Dedifferentiated amniotic fluid mesenchymal stem cell (primary cell): Measurements from ENCODE around the gene AQP7.
A peak's percentile ranks its signal among the peaks of the same experiment; 100 is the strongest.
"Not testable (repeated sequence)": the region's sequence is repeated elsewhere in the genome, so short reads cannot be mapped to it uniquely, and the experiment has no call there.

Source experiments
- DNase-seq: peaks from one replicate; pipeline ENCODE4 v3.0.0-alpha.2; 2016; ENCODE audit errors: extremely low spot score

AQP7 gene

DNA sequence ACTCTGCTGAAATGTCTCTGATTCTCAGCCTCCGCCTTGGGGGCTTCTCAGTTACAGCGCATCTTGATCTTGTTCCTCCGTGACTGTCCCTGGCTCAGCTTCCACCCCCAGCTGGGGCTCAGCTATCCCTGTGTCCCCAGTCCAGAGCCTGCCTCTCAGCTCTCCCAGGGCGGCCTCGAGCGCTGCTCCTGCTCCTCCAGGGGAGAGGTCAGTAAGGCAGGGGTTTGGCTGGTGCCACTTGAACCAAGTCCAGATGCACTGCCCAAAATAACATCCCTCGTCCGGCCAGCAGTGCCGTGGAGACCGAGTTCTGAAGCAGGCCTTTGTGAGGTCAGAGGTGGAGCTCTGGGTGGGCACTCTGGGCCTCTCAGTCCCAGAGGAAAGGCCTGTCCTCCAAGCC, at the start of gene AQP7:
Gene AQP7 (minus strand): TSS at position 198 of the 400 bp plus-strand sequence. CDS start 1,306 bp downstream, outside the sequence.
- not testable (repeated sequence) for DNase-seq

DNA sequence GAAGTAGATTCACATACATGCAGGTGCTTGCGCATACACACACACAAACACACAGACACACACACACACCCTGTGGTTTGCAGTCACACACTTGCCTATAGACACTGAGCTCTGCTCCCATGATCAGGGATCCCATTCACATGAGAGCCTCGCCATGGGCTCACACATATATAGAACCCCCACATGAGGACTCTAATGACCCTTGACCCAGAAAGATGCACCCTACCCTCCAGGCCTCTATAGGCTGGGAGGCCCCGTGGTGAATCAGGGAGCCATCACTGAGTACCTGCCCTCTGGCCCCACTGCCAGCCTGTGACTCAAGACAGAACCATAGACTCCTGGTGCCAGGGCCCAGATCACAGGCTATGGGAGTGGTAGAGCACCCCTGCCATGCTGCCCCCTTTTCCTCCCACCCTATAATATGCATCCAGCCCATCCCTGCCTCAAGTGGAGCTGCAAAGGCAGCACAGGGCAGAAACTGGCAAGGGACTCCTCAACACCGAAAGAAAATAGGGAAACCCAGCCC, 48.3 kb upstream of the AQP7 start:
- no peak for DNase-seq

DNA sequence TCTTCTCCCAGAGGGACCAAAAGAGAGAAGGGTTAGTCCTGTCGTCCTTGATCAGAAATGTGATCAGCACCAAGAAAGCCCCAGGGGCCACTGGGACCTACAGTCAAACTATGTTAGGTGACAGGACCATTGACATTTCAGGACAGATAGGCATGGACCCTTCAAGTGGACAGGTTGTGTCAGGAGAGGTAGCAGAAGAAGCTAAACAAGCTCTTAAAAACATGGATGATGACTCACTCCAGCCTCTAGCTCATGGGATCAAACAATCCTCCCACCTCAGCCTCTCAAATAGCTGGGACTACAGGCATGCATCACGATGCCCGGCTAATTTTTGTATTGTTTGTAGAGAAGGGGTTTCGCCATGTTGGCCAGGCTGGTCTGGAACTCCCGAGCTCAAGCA, 47.3 kb upstream of the AQP7 start:
- no peak for DNase-seq

DNA sequence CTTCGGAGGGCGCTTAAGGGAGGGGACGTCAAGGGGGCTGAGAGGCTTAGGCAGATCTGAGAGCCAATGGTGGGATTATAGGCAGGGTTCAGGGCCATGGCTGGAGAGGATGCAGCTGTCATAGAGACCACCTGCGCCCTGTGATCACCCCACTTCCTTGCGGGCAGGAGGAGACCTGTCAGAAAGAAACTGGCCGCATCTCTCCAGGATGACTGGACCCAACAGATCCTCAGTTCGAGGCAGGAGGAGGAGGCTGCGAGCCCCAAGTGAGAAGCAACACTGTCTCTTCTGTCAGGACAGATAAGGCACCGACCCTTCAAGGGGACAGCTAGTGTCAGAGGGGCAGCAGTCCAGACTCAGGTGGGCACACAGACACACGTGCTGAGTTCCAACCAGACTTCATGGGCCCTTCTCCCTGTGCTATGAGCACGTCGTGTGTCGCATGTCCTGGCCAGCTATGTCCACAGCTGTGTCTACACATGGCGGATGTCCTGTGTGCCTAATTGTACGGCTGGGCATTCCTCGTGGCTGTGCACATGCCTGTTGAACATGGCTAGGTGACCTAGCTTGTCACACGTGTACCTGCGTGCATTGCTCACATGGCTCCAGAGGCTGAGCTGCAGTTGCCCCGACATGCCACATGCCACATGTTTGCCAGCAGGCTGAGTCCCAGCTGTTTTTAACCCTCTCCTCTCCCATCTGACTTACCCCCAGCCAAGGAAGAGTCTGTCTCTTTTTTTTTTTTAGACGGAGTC, 45.6 kb upstream of the AQP7 start:
- DNase-seq, result no peak

DNA sequence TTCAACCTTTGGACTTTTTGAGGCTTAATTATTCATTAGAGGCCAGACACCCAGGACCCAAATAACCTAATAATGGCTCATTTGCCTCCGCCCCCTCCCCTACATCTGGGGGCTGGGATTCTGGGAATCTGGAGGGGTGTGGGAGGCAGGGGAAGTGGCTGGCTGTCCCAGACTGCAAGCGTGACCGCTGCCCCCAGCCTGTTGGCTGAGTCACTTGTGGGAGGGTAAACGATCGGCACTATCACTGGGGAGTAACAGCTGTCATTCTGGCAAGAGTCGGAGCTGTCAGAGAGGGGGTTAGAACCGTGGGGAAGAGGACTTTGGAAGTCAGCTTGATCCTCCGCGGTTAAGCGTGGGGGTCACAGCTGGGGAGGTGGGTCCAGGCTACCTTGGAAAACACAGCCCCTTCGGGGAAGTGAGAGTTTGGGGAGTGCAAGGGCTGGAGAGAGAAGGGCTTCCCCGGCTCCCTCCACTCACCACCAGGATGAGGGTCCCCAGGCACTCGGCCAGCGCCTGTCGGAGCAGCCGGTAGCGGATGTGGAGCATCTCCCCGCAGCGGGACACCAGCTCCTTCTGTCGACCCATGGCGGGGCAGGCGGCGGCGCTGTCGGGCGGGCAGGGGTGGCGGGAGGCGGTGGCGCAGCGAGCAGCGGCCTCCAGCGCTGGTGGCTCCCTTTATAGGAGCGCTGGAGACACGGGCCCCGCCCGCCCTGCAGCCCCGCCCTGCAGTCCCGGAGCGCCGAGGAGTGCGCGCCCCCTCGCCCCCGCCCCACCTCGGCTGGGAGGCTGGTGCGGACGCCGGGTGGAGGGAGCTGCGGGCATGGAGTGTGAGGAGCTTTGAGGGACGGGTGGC, 44.8 kb upstream of the AQP7 start, which contains the start of gene AQP3:
Gene AQP3 (minus strand): TSS at position 648 of the 853 bp plus-strand sequence. CDS start 63 bp downstream, at position 585.
- DNase-seq, result peak; percentile 26

DNA sequence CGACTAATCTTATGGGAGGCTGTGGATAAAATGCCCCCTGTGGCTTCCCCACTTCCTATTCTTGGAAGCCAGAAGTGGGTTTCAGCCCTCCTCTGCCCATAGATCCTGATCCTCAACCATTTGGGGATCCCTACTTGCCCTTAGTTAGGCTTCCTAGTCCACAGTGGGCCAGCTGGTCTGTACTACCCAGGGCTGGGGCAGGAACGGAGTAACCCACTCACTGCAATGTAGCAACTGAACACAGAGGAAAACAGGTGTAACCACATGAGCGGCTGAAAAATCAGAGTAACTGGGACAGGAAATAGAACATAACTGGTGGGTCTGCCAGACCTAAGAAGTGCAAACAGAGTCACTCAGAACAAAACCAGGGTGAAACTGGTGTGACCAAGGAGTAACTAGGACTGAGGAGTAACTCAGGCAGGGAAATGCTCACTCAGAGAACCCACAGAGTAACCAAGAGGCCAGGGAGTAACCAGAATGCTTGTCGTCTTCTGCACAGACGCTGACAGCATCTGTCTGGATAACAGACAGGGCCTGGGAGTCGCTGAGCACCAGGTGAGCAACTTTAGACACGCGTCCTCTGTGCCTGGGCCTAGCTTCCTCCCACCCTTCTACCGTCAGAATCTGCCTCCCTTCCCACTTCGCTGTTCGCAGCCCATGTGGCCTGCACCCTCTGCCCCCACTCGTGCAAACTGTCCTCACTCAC, 44.0 kb upstream of the AQP7 start:
- DNase-seq, result no peak

DNA sequence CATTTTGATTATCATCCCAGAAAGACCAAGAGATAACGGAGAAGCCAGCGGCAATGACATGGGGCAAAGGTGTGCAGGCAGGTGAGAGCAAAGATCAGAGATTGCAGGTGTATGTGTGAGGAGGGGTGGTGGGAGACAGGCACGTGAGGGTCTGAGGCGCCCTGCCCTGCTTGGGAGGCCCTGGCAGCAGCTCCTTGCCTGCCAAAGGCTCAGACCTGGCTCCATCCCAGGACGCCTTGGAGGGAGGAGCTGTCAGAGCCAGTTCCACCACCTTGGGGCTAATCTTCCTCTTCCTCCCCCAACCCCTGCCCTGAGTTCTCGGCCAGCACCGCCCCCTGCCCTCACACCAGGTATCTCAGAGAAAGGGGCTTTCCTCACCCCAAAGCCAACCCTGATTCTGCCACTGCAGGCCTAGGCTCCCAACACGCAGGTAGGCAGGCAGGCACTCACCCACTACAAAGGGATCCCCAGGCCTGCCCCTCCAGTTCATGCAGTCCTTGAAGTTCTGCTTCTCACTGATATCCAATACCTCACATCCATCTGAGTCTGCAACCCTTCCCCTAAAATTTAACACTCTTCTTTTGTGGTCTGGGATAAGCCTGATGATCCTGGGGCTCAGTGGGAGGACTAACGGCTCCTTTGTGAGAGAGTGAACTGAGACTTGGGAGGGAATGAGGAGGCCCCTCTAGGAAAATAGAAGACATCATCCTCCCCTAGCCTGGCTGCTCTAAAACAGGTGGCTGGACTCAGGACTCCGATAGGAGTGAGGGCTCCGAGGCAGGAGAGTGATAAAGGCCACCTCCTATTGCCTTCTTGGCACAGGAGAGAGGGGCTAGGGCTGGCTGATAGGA, 43.2 kb upstream of the AQP7 start:
- DNase-seq, result no peak

DNA sequence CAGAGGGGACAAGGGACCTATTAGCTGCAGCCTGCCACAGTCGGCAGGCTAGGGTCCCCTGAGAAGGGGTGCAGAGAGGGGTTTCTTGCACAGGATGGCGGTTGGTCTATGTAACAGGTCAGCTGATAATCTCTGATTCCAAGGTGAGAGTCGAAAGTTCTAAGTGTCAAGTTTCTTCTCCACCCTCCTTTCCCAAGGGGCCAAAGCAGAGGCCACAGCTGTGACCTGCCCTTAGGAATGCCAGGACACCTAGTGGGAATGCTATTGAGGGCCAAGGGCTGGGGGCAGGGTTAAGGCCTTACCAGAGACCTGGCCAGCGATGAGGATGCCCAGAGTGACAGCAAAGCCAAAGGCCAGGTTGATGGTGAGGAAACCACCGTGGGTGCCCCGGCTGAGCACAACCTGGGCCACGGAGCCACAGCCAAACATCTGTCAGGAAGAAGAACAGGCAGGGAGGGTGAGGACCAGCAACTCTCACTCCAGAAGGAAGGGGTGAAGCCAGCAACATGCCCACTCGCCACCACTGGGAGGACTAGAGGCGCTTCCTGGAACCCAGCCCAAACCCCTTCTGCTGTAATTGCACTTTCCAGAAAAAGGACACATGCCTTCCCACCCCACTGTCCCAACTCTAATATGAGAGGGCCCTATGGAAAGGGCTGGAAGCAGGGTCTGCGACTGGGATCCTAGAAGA, 41.2 kb upstream of the AQP7 start:
- no peak for DNase-seq

DNA sequence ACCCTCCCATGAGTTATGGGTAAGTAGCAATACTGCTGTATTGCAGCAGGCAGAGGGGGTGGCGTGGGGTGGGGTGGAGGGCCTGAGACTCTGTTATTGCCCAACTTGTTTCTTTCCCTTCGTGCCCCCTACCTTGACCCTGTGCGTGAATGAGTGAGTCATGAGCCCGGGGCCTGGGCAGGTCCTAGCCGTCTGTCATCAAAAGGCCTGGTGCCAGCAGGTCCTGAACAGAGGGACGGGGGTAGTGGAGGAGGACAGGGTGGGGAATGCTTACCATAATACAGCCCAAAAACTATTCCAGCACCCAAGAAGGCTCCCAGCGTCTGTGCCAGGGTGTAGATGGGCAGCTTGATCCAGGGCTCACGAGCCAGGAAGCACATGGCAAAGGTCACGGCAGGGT, 40.7 kb upstream of the AQP7 start:
- DNase-seq, result no peak

DNA sequence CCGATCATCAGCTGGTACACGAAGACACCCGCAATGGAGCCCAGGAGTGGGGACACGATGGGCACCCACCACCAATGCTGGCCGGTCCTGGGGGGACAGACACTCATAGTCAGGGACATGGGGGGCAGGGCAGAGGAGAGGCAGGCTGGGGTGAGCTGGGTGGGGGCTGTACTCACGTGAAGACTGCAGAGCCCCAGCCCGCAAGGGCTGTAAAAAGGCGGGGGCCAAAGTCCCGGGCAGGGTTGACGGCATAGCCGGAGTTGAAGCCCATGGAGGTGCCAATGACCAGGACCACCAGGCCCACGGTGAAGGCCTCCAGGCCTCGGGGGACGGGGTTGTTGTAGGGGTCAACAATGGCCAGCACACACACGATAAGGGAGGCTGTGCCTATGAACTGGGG, 39.8 kb upstream of the AQP7 start:
- DNase-seq, result no peak

DNA sequence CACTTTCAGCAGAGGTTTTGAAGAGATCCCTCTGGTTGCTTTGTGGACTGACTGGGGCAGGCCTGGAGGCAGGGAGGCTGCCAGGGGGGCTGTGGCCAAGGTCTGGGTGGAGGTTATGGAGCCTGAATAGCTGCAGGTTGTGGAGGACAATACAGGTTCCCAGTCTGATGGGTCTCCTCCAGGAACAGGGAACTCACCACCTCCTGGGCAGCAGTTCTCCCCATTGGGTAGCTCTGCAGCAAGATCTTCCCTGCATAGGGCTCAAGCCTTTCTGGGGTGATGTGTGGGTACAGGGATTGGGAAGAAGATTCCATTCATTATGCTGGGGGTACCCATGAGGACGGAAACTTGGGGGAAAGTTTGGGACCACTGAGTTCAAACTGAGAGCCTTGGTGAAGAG, 38.2 kb upstream of the AQP7 start:
- DNase-seq, result no peak

DNA sequence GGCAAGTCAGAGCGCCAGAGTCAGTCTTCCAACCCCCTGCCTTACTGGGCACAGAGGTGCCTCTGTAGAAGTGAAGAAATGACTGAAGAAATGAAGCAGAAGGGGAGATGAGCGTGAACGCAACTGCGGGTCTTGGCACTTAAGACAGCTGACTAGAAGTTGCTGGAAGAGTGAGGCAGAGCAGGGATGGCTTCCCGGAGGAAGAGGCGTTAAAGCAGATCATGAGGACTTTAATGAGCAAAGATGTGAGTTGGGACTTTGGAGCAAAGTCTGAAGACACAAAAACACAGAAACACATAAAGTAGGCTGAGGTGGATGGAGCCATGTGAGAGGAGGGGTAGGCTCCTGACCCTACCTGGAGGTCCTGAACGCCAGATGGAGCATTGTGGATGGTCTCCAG, 37.8 kb upstream of the AQP7 start:
- no peak for DNase-seq

DNA sequence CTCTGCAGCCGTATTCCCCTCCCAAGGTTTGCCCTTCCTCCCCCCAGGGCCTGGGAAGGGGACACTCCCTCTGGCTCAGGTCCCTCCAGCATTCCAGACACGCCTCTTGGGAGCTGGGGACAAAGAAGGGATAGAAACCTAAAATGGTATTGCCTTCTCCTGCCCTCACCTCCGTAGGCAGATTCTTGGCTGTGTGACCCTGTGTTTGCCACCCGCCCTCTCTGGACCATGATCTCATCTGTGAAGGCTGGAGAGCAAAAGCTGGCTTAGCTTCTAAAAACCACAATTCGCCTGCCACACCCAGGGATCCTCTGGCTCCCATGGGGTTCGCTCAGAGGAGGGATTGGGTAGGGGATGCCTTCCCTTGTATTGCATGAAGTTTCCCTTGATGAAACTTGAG, 37.4 kb upstream of the AQP7 start:
- no peak for DNase-seq

DNA sequence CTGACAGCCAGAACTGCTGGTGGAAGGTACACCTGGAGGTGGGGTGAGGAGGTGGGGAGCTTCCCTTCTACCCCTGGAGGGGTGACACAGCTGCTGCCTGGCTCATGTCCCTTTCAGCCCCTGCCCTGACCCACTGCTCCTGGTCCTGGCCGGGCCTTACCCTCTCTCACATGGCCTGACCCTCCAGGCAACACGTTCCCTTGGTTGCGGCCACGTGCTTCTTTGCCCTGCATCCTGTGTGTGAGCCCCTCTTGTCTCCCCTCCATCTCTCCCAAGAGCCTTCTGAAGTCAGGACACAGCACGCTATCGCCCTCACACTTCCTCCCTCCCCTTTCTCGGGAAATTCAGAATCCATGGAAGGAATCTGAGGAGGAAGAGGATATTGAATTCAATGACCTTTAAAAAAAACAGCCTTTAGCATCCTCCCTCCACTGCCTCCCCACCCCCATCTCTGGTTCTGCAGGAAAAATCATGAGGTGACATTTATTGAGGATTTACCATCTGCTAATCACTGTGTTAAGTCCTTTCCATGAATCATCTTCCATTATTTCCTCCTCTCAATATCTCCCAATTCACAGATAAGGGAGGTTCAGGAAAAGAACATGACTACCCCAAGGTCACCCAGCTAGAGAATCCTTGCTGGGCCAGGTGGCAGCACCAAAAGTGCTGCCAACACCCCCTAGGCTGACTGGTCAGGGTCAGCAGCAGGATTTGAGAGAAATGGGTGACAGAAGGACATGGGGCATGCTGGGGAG, 36.7 kb upstream of the AQP7 start:
- DNase-seq, result no peak

DNA sequence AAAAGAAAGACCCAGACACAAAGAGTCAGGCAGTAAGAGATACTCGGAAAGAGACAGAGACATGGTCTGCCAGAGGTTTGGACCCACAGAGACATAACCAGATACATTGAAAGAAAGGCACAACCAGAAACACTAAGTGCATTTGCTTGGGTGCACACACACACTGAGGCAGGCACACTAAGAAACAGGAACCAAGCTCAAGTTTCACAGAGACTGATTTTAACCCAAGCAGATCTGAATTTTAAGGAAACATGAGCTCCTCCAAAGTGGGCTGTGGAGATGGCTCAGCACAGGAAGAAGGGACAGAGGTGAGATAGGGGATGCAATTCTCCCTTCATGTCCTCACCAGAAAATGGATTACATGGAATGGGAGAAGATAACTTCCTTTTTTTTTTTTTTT, 35.5 kb upstream of the AQP7 start:
- DNase-seq, result no peak

DNA sequence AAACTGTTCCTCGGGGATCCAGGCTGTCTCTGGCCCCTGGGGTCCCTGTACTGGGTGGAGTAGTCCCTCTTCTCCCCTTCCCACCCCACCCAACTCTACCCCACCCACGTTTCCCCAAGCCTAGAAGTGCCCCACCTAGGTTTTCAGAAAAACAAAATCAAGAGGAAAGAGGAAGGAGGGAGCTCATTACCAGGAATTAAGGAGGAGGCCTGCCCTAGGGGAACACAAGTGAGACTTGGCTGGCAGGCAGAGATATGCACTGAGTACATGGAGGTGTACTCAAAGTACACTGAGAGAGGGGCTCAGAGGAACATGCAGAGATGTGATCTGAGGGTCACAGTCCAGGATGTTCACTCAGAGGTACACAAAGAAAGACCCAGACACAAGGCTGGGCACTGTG, 34.8 kb upstream of the AQP7 start:
- no peak for DNase-seq

DNA sequence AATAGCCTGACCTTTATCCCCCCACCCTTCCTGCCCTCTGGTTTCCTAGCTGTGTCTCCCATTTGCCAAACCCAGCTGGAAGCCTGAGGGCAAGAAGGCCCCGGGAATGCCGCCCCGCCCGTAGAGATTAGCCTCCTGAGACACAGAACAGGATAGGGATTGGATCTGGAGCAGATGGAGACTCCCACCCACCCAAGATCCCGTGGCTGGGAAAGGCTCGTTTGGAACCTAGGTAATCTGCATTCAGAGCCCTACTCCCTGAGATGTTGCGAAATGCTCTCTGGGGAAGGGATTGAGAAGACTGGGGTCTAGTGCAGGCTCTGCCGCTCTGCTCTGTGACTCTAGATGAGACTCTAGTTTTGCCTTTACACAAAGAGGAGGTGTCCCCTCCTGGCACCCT, 34.1 kb upstream of the AQP7 start:
- no peak for DNase-seq

DNA sequence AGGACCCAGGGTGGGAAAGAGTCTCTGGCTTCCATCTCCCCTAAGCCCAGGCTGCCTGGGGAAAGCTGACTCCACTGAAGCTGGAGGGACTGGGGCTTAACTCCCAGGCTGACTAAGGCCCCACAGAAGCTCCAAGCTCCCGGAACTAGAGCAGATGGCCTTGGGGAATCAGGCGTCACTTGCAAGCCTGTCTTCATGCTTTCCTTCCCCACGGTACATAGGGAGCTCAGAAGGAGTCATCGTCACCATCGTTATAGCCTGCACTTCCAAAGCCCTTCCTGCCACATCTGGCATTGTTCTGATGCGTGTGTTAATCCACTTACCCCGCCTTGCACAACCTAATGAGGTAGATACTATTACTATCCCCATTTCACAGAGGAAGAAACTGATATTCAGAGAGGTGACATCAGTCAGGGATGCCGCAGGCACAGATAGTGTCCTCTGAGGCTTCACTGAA, 33.5 kb upstream of the AQP7 start:
- DNase-seq, result no peak

DNA sequence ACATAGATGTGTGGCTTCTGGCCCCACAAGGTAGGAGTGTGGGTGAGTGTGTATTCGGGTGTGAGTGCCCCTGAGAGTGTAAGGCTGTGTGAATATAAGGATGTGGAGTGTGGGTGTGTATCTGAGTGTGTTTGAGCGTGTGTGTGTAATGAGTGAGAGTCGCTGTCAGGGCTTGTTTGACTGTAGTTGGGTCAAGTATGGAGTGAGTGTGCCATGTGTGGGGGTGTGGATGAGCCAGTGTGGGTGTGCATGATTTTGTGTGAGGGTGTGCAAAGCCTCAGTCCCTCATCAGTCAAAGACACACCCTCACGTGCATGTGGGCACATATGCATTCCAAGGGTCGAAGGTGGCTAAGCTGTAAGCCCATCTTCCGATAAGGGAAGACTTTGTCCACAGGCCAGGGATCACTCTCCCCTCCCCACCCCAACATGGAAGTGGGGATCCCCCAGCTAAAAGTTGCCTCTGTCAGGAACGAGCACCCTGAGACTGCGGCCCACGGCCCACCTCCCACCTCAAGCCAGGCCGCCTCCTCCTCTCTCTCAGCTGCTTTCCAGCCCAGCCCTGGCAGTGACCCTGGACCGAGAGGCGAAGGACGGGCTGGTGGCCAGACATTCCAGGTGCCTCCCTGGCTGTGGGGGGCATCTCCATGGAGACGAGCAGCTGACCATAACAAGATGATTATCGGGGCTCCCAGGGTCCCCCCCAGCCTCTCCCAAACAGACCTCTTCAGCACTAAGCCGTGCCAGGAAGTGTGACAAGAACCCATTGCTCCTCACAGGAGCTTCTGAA, 32.1 kb upstream of the AQP7 start:
- no peak for DNase-seq
